Superior temporal gyrus (tissue), 1 donor: ENCODE results near the gene NOC3L.

Source experiments
- DNase-seq: peaks from one replicate; pipeline ENCODE4 v3.0.0-alpha.2; 2016; ENCODE audit errors: extremely low spot score

The NOC3L gene

DNA sequence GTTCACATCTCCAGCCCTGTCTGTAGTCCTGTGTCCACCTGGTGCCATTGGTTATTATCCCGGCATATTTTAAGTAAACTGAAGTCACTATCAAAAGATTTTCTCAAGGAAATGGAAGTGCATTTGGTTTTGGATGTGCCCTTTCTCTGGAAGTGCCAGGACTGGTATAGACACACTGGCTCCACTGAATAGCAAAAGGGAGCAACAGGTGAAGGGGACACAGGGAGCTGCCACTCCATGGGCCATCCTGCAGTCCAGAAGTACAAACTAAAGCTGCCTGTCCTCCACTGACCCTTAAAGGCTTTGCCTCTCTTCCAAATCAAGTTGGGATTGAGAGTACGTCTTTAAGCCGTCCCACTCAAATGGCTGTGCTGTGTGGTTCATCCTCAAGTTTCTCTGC, 62.7 kb downstream of the NOC3L start:
- DNase-seq: no peak

DNA sequence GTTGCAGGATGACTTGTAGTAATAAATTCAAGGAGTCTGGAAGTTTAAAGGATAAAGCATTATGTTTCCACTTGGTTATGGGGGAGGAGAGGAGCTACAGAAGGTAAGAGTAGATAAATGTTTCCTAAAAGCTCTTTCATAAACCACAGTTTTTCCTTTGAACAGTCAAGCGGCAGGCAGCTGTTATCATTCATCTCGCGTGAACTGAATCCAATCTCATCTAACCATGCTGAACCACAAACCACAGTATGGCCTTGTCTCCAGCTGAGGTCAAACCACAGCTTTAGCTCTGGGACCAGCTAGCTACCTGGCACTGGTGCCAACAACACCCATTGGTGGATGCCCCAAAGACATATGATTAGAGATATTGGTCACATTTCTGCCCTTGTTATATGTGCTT, 63.3 kb downstream of the NOC3L start:
- DNase-seq: no peak

DNA sequence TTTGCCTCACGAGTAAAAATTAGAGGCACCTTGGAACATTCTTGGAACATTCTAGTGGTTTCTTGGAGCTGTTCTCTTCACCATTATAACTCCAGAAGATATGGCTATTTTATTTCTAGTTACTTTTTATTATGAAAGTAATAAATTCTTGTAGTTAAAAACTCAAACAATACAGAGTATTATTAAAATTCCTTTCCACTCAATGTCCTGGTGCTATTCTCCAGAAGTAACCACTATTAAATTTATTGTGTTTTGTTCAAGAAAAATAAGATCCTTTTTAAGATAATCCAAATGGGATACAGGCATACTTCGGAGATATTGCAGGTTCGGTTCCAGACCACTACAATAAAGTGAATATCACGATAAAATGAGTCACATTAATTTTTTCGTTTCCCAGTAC, 68.6 kb downstream of the NOC3L start:
- no peak for DNase-seq

DNA sequence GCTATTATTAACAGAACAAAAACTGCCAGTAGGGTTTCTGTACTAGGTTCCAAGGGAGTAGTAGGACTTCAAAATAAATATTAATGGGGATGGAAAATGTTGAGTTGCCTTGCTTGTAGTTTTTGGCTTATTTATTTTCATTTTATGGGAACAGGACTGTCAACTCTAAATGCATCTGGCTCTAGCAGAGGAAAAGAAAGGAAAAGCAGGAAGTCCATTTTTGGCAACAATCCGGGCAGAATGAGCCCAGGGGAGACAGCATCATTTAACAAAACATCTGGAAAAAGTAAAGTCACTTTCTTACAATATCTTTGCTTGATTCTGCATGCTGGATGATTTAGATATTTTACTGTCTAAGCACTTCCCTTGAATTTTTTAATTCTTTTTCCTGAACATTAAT, 69.4 kb downstream of the NOC3L start:
- DNase-seq: no peak

DNA sequence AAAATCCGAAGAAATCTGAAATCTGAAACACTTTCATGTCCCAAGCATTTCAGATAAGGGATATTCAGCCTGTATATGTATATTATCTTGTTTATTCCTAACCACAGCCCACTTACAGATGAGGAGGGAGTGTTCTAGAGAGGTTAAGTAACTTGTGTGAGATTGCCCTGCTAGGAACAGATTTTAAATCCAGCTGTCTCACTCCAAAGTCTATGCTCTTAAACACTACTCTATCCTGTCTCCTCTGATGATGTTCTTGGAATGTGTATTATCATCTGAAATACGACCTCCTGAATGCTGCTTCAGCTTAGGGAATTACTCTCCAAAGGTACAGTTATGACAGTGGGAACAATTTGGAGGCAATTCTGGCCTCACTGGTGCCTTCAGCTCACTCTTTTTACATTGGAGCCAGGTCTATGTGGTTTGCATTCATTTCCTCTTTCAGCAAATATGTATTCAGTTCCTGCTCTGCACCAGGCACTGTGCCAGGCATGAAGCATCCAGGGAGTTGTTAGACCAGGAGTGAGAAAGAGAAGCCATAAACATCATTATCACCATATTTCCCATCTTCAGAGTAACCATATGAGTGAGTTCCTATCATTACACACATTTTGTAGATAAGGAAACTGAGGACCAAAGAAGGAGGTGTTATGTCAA, 70.2 kb downstream of the NOC3L start:
- DNase-seq: no peak

DNA sequence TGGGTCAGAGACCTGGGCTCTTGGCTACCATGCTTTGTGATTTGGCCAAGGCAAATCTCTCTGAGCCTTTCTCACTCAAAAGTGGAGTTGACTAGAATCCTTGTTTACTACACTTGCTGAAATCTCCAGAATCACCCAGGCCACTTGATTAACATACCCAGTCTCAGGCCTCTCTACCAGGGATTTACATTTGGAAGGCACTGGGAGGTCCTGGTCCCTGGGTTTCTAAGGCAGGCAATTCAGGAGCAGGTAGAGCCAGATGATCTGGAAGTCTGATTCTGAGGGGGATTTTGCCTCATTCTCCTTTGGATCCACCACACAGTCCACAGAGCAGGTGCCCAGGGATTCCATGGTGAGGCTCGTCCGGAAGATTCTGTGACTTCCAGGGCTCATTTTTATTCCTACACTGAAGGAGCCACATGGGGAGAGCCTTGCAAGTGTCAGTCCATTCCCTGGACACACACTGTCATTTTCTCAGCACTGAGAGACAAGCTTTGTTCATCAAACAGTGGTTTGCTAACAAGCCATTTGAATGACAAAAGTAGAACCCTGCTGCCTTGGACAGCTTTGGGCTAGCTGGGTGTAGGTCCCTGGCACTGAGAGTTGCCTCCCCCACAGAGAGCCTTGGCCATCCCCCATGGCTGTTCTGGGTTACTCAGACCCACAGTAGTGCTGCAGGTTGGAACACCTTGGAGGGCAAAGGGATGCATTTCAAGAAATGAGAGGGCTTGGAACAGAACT, 74.2 kb downstream of the NOC3L start:
- DNase-seq: no peak

DNA sequence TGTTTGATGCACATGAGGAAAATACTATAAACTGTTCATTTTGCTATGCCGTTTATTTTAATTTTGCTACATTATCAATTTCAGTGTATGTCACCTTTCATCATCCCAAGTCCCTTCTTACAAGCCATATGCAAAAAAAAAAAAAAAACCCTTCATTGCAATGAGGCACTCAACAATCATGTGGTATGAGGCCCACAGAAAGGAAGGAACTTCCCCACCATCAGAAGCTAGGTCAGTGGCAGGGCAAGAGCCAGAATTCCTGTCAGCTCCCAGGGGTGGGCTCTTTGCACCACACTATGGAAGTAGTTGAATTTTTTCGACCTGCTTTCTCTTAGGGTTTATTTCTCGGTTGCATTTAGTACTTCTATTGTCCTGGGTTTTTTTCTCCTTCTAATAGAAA, 75.4 kb downstream of the NOC3L start:
- DNase-seq: no peak

DNA sequence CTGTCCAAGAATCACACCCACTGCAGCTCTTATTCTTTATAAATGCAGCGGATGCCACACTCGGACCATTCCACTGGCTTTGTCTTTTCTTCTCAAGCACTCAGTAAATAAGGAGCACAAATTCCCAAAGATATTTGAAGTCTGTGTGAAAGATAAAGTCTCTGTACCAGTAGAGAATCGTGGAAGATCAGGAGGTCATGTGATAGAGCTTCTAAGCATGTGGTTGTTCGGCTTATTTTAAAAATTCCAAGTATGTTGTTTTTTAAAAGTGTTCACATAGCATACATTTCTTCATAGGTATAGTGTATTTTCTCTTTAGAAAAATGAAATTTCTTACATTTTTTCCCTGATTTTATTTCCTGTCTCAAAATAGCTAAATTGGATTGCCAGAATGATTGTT, 75.8 kb downstream of the NOC3L start:
- no peak for DNase-seq

DNA sequence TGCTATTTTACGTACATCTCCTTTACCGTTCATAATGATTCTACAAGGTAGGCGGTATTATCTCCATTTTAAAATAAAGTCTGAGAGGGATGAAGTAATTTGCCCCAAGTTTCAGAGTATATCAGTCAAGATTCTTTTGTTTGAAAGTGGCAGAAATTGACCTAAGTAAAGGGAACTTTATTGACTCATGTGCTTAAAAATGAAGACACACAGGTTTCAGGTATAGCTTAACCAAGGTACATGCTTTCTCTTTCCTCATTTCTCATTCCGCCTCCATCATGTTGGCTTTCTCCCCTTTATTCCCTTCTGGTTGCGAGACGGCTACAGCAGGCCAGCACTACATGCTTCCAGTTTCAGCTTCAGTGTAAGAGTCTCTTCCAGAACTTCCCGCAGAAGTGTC, 77.5 kb downstream of the NOC3L start:
- no peak for DNase-seq
